Renal pelvis (tissue), 12 donors: ENCODE data around the gene GAL. TPM values are rescaled to one million over a fixed set of nuclear protein-coding genes. Genes with fewer than 3 reads are reported as not detected.
A peak's percentile ranks its signal among the peaks of the same experiment; 100 is the strongest.
"Not testable (repeated sequence)": the region's sequence is repeated elsewhere in the genome, so short reads cannot be mapped to it uniquely, and the experiment has no call there.

Experiments used
- DNase-seq: peaks from one replicate; pipeline ENCODE4 v3.0.0-alpha.2; 2013
- long read RNA-seq, 16 experiments: transcript quantifications; one replicate each; lab custom pipeline, GENCODE V29; 2026
- polyA plus RNA-seq, 3 donors: library from polyadenylated mRNA; unstranded; fragments of 120-200 nt; gene quantifications; one replicate each; pipeline ENCODE4 v1.2.1, GENCODE V29; 2013; ENCODE audit not compliant: insufficient read length in 3 of 3

The GAL gene, protein sequence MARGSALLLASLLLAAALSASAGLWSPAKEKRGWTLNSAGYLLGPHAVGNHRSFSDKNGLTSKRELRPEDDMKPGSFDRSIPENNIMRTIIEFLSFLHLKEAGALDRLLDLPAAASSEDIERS
- under 1 TPM in 2 of 3 donors, not detected in 1; 0.37 to 0.44 TPM for polyA plus RNA-seq
- long read RNA-seq, donor 1, partial matches to known transcripts = 0 of 2 reads
- long read RNA-seq, donor 1, other reads (novel, unspliced or antisense) = 0 of 2 reads
- long read RNA-seq, donor 2 = 0 reads
- long read RNA-seq, donor 3 = 0 reads
- long read RNA-seq, donor 4 = 0 reads
- long read RNA-seq, donor 5 = 0 reads
- long read RNA-seq, donor 6 = 0 reads
- long read RNA-seq, donor 7, partial matches to known transcripts = 0 of 2 reads
- long read RNA-seq, donor 7, other reads (novel, unspliced or antisense) = 0 of 2 reads
- long read RNA-seq, donor 8, partial matches to known transcripts = 0 of 1 reads
- long read RNA-seq, donor 8, other reads (novel, unspliced or antisense) = 0 of 1 reads
- long read RNA-seq, donor 9 = 0 reads
- long read RNA-seq, donor 10 = 0 reads
- long read RNA-seq, donor 11 = 0 reads
- long read RNA-seq, donor 12 = 0 reads
- long read RNA-seq, donor 13, partial matches to known transcripts = 0 of 2 reads
- long read RNA-seq, donor 13, other reads (novel, unspliced or antisense) = 0 of 2 reads
- long read RNA-seq, donor 14 = 0 reads
- long read RNA-seq, donor 15, transcript GAL-201 (6 exons, 818 nt) = major isoform, 11 of 11 reads
- long read RNA-seq, donor 15, partial matches to known transcripts = 0 of 11 reads
- long read RNA-seq, donor 15, other reads (novel, unspliced or antisense) = 0 of 11 reads
- long read RNA-seq, donor 16 = 0 reads

DNA sequence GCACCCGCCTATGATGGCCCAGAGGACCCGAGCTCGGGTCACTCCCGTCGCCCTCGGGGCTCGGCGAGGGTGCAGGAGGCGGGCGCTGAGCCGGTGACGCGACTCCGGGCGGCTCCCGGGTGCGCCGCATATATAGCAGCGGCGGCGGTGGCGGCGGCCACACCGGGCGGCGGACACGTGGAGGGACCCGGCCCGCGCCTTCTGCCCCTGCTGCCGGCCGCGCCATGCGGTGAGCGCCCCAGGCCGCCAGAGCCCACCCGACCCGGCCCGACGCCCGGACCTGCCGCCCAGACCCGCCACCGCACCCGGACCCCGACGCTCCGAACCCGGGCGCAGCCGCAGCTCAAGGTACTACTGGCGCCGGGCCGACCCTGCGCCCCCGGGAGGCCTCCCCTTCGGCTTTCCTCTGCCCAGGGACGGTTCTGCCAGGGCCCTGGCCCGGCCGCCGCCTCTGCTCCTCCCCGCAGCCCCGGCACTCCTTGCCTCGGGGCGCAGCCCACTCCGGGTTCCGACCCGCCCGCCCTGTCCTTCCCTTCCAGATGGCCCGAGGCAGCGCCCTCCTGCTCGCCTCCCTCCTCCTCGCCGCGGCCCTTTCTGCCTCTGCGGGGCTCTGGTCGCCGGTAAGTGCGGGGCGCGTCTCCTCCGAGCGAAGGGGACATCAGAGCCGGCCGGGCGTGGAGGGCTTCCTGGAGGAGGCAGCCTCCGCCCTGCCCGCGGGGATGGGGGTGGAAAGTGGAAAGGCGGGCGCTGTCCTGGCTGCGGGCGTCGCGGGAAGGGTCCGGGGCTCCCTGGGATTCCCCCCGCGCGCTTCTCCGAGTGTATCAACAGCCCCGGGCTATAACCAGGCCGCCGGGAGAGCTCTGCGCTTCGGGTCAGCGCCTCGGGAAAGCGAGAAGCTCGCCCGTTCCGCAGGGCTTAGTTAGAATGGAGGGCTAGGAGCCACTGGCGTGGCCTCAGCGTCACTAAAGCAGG is at the start of gene GAL:
Gene GAL, plus strand, starts transcription at position 160 of the 972 bp plus-strand sequence. Its CDS starts 380 bp downstream, at position 540.
- peak; percentile 33 for DNase-seq

DNA sequence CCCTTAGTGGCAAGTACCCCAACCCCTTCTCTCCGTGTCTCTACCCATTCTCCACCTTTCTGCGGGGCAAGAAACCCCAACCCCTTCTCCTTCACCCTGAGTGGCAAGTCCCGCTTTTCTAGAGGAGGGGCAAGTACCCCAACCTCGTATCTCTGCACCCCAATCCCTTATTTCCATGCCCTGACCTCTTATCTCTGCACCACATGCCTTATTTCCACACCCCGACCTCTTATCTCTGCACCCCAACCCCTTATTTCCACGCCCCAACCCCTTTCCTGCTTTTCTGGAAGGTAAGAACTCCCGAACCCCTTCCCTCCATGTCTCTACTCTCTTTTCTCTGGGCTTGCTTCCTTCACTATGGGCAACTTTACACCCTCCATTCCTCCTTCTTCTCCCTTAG is 49.7 kb upstream of the GAL start:
- DNase-seq = not testable (repeated sequence)

DNA sequence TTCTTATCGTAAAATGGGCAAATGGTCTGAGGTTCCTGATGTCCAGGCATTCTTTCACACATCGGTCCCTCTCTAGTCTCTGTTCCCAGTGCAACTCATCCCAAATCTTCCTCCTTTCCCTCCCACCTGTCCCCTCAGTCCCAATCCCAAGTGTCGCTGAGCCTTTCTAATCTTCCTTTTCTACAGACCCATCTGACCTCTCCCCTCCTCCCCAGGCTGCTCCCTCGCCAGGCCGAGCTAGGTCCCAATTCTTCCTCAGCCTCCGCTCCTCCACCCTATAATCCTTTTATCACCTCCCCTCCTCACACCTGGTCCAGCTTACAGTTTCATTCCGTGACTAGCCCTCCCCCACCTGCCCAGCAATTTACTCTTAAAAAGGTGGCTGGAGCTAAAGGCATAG is 49.2 kb upstream of the GAL start:
- not testable (repeated sequence) for DNase-seq

DNA sequence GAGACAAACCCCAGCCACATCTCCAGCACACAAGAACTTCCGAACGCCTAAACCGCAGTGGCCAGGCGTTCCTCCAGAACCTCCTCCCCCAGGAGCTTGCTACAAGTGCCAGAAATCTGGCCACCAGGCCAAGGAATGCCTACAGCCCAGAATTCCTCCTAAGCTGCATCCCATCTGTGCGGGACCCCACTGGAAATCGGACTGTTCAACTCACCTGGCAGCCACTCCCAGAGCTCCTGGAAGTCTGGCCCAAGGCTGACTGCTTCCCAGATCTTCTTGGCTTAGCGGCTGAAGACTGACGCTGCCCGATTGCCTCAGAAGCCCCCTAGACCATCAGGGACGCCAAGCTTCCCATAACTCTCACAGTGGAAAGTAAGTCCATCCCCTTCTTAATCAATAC is 48.5 kb upstream of the GAL start:
- DNase-seq = not testable (repeated sequence)

DNA sequence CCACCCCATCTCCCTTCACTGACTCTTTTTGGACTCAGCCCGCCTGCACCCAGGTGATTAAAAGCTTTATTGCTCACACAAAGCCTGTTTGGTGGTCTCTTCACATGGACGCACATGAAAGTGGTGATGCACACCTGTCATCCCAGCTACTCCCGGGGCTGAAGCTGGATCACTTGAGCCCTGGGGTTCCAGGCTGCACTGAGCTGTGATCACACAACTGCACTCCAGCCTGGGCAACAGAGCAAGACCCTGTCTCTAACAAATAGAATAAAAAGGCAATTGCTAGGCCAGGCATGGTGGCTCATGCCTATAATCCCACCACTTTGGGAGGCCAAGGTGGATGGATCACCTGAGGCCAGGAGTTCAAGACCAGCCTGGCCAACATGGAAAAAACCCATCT is 45.0 kb upstream of the GAL start:
- not testable (repeated sequence) for DNase-seq

DNA sequence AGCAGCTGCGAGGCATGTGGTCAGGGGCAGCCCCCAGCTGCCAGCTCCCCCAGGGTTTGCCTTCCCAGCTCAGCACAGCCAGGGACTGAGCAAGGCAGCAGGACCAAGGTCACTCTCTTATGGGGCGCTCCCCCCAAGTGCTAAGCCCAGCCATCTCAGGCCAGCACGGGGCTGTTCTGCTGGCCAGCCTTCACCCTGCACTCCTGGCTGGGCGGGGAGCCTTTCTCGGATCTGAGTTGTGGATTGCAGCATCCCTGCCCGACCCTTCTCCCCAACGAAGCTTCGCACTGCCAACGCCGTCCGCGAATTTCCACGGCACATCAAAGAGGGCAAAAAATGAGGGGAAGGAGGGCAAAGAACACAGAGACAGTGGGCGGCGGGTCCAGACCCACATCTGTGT is 42.5 kb upstream of the GAL start:
- DNase-seq = no peak

DNA sequence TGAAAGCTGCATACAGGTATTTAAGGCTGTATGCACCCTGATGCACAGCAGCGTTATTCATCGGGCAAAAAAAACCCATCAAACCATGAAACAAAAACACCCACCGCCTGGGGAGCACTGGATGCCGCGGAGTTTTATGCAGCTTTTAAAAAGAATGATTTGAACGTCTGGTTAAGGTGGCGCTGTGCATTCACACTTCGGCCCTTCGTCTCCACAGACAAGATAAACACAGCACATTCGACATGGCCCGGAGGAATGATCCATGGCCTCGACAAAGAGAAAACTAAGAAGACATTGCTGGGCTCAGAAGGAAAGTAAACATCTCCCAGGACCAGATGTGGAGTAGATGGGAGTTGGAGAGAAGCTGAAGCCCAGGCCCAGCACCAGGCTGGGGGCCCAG is 40.8 kb upstream of the GAL start:
- DNase-seq = peak; percentile 22

DNA sequence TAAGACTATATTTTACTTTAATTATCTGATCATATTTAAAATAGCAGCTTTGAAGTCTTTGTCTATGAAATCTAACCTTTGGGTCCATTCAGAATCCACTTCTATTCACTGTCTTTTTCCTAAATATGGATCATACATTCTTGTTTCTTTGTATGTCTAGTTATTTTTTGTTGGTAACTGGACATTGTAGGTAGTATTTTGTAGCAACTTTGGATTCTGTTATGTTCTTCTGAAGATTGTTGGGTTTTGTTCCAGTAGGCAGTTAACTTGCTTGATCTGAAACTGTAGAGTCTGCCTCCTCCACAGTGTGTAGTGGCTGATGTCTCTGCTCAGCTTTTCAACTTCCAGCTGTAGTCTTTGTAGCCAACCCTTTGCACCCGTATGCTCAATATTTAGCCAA is 37.5 kb upstream of the GAL start:
- DNase-seq = no peak

DNA sequence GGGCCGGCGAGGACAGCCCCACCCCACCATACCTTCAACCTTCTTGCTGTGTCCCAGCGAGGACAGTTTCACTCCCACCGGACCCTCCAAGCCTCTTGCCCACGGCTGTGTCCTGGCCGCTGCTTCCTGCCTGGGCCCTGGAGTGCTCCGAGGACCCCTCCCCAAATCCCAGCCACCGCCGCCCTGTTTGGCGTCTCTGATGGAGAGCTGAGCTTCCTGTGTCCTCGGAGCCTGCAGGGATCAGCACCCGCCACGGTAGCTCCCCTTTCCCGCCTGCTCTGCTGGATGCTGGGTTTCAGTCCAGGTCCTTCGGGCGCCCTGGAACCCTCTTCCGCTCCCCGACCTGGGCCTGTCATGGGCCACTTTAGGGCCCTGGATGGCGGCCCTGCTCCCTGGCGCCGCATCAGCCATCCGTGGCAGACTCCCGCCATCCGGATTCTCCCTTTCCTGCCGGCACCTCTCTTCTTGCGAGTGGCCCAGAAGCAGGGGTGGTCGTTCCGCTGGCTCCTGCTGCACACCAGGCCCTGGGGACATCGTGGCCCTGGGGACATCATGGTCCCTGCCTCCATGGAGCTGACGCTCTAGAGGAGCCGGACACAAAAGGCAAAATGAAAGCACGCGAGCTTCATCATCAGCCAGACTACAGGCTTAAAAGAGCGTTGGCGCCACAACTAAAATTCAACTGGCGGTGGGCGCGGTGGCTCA is 34.3 kb upstream of the GAL start:
- no peak for DNase-seq

DNA sequence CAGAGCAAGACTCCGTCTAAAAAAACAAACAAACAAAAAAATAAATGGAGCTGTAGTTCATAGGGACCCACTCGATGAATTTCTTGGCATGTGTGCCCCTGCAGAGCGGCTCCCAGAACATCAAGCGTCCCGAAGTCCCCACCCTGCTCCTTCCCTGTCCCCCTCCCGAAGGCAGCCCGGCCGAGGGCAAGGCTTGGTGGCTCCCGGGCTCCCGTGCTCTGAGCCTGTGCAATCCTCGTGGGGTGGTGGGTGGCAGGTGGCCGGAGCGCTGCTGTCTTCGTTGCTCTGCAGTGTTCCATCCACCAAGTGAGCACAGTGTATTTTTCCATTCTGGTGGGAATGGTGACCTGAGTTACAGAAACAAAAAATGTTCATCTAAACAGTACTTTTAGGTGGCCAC is 33.5 kb upstream of the GAL start:
- no peak for DNase-seq

DNA sequence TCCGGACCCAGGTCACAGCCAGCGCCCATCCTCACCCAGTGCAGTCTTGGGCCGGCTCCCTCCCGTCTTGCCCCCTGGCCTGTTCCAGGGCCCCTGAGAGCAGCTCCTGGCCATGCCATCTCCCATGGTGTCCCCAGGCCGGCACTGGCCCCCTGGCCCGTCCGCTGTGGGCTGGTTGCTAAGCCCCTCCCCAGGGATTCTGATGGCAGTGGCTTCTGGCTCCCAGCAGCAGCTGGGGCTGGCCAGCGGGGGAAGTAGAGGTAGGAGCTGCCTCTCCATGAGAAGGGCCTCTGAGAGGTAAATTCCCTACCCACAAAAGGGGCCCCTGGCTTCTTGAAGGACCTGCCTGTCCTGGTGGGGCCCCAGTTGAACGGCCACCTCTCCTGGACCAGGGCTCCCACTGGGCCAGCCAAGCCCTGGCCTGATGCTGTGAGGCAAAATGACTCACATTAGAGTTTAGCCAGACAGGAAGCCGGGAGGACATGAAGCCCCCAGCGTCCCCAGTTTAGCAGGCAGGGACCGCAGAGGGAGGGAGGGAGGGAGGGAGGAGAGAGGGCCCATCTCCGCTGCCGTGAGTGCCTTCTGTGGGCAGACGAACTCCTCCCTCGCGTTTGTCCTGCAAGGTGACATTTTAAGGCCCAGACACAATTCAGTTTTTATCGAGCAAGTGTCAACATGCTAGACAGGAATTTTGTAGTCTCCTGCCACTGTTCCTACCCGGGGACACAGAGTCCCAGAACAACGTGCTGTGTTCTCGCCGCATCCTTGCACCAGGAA is 32.9 kb upstream of the GAL start:
- DNase-seq = no peak

DNA sequence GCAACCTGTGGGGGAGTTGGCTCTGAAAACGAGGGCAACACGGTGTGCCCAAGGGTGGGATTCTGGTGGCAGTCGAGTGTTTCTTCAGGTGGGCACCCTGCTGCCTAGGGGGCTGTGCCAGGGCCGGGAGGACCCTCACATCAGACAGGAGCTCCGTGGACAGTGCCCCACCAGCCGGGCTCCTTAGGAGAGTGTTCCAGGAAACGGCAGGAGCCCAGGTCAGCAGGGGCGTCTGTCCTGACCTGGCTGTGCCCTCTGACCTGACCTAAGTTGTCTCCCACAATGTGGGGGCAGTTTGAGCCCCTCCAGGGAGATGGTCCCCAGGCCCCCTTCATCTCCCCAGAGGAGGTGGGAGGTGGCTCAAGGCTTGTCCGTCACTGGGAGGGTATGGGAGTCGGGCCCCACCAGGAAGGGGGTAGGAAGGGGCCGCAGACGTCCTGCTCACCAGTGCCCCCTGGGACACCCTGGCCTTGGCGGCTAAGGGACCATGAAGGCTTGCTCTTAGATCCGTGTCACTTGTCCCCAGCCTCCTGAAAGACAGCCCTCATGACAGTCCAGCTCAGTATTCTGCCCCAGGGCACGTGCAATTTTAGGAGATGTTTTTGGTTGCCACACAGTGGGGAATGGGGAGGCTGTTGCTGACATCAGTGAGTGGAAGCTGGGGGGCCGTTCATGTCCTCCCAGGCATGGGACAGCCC is 32.2 kb upstream of the GAL start:
- no peak for DNase-seq

DNA sequence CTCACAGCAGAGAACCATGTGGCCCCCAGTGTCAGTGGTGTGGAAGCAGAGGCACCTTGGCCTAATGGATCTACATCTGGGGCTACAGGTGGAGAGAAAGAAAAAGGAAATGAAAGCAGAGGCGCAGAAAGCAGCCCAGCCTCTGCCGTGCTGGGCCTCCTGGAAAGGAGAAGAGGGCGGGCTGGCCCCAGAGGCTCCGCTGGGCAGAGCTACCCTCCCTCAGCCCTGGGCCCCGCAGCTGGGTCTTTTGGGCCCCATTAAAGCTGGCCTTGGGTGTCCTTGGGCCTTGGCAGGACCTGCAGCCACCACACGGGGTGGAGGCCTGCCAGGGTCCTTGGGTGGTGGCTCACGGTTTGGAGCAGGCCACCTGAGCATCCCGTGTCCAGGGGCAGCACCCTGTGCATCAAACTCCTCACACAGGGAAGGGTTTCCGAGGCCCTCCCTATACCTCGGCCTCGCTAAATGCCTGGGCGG is 31.6 kb upstream of the GAL start:
- no peak for DNase-seq

DNA sequence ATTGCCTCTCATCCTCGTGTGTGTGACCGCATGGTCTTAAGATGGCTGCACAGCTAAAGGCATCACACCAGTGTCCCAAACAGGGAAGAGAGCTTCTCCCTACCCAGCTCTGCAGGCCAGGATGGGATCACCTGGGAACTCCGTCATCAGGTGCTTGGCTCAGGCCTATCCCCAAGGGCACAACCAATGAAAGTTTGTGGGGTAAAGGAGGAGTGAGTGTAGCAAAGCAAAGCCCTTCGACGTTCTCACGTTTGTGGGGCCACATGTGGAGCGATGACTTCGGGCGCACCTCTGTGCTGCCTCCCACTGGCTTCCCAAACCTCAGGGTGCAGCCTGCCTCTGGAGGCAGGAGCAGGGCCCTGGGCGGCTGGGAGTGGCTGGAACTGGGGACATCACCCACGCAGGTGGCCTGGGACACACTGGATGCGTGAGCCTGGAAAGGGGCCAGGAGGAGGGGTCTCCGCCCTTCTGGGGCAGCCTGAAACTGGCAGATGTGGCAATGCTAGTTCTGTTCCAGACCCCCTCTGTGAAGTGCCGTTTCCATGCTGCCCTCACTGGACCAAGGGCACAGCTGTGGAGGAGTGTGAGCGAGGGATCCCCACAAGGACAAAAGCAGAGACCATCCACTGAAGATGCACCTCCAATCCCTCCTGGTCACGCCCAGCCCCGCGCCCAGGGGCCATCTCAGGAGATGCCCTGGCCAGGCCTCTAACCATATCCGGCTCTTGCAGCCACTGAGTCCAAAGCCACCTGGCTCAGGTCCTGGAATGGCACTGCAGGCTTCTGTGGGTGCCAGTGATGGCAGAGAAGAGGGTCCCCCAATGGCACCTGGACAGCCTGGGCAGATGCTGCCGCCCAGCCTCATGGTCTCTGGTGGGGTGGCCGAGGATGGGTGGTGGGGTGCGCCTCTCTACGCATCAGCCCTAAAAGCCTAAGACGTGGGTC is 30.6 kb upstream of the GAL start:
- DNase-seq = no peak

DNA sequence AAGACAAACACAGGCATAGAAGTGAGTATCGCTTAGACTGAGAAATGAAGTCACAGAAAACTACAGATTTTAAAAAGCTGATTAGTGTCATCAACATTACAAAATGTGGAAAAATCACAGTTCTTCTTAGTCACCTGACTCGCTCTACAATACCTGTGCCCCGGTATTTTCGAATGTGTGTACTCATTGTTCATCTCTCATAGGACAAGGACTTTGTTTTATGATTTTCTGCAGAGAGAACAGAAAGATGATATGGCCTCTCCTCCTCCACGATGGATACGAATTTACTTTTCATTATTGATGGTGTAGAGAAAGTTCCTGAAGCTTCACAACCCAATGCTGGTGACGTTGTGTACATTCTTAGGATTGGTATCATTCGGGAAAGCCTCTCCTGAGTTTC is 29.4 kb upstream of the GAL start:
- no peak for DNase-seq

DNA sequence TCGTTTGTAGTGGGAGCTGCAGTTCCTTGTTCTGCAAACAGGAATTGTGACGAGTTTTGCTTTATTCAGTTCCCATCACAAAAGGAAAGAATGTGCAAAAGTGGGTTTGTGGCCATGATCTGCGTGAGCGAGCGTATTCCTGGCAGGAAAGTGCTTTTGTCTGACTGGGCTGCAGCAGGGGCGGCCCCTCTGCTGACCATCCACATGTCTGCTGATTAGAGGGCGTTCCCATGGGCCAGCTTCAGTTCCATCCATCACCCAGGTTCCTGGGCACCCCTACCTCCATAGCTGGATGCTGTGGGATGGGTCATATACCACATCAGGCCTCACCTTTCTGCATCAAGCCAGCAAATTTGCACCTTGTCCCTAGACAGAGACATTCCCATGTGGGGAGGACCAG is 28.9 kb upstream of the GAL start:
- DNase-seq = no peak

DNA sequence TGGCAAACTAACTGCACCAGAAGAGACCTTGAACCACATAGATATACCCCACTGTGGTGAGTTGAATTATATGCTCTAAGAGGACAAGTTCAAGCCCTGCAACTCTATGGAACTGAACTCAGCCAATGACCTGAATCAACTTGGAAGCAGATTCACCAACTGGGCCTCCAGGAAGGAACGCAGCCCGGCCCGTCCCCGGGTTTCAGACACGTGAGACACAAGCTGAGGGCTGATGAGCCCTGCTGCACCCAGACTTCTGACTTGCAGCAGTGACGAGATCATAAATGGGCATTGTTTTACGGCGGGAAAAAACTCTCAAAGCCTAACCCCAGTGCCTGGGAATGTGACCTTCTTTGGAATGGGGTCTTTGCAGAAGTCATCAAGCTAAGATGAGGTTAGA is 28.5 kb upstream of the GAL start:
- DNase-seq = no peak

DNA sequence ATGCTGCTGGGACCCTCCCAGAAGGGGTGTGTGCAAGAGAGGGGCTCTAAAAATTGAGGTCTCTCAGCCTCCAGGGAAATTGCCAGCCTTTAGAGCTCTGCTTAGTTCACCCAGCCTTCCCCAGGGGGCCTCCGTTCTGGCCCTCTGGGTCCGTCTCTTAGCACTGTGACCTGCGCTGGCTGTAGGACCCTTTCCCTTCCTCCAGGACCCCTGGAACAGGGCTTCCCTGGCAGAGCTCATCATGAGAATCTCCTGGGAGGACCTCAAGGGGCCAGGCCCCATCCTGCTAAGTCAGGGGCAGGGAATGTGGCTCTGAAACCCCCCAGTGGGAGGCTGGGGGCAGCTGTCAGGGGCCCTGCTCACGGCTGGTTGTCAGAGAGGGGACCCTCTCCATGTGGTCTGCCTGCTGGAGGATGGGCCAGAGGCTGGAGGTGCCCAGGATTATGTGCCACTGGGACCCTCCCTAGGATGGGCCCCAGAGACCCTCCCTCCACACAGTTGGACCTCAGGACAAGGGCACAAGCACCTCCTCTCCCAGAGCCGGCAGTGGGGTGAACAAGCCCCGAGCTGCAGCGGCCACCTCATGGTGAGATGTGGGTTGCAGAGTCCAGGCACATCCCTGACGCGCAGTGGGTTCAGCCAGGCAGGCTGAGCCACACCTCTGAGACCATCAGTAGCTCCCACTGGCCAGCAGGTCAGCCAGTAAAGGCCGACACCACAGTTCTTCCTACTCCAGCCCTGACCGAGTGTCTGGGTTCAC is 27.1 kb upstream of the GAL start:
- DNase-seq = no peak
